ENCODE results near the gene LAMC1.

Gene LAMC1

DNA sequence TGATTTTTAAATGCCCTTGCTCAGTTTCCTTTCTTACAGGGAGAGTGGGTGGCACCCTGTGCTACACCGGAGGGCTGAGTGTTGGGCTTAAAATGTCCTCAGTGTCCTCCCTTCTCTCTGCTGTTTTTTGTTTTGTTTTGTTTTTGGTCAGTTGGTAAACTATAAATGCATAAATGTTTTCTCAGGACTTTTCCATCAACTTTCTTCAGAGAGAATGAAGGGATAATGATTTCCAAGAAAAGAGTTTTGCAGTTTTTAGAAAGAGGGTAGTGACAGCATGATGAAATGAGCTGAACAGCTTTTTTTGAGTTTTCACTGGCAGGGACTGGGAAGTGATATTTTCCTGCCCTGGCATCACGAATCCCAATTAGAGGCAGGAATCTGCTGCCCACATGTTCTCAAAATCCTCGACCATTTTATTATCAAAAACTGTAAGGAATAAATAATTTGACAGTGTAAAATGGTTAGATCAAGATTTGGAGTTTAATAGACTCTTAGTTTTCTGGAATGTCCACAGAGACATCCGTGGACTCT, 15.2 kb downstream of the LAMC1 start:
- TF ChIP-seq, protein P1, sequence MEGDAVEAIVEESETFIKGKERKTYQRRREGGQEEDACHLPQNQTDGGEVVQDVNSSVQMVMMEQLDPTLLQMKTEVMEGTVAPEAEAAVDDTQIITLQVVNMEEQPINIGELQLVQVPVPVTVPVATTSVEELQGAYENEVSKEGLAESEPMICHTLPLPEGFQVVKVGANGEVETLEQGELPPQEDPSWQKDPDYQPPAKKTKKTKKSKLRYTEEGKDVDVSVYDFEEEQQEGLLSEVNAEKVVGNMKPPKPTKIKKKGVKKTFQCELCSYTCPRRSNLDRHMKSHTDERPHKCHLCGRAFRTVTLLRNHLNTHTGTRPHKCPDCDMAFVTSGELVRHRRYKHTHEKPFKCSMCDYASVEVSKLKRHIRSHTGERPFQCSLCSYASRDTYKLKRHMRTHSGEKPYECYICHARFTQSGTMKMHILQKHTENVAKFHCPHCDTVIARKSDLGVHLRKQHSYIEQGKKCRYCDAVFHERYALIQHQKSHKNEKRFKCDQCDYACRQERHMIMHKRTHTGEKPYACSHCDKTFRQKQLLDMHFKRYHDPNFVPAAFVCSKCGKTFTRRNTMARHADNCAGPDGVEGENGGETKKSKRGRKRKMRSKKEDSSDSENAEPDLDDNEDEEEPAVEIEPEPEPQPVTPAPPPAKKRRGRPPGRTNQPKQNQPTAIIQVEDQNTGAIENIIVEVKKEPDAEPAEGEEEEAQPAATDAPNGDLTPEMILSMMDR (IDR thresholded peaks at IDR 0.05; ENCODE audit: low read depth, low read length) = no peak

DNA sequence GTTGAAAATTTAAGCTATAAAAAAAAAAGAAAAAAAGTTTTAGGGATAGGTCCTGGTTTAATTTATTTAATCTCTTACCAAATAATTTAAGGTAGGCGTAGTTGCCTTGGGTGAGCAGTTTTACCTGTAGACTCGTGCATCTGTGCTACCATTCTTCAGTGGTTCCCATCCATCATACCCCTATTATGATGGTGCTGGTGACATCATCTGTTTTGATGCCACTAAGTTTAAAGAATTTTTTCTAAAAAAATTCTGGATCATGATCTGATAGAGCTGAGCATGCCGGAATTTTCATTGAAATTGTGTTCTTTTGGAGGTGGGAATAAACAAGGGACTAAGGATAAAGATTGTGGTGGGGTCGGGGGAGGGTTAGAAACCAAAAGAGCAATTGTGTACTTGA, 15.7 kb downstream of the LAMC1 start:
- TF ChIP-seq, protein P1 (IDR thresholded peaks at IDR 0.05; ENCODE audit: low read depth, low read length) = no peak
- DNase-seq (ENCODE audit: extremely low read depth, low read depth) = no peak

More for the DNA sequence above, 15.2 kb downstream of the LAMC1 start:
- no peak for DNase-seq (ENCODE audit: extremely low read depth, low read depth)

DNA sequence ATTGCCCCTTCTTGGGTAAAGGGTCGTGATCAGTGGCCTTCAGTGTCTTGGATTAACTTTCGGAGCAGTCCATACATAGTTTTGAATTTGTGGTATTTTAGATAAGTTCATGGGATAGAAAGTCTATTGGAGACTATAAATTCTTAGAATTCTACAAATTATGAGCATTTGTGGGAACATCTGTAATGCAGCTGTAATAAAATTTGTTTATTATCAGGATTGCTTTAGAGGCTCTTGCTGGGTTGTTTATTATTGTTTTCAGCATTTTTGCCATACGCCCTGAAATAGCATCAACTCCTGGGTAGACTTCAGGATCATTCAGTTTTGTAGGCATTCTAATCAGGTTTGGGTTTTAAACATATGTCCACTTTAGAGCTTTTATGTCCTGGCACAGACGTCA, 16.1 kb downstream of the LAMC1 start:
- TF ChIP-seq, protein P1 (IDR thresholded peaks at IDR 0.05; ENCODE audit: low read depth, low read length) = no peak
- DNase-seq (ENCODE audit: extremely low read depth, low read depth) = no peak

DNA sequence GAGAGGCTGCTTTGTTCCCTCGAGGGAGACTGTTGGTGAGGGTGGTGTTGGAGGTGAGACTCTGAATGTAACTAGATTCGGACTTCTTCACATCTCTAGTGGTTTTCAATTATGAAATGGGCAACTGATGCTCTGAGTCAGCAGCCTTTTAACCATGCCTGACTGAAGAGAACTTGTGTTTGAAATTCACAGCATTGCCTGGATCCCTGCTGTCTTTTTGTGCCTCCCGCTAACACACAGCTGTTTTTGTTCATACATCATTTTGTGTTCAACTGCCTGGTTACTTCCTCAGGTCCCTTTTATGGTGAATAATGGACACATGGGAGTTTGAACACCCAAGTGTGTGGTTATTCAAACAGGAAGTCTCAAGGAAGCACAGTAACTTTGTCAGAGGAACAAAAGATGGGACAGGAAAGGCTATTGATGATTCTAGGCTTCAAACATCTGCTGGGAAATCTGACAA, 16.8 kb downstream of the LAMC1 start:
- TF ChIP-seq, protein P1 (IDR thresholded peaks at IDR 0.05; ENCODE audit: low read depth, low read length) = no peak

DNA sequence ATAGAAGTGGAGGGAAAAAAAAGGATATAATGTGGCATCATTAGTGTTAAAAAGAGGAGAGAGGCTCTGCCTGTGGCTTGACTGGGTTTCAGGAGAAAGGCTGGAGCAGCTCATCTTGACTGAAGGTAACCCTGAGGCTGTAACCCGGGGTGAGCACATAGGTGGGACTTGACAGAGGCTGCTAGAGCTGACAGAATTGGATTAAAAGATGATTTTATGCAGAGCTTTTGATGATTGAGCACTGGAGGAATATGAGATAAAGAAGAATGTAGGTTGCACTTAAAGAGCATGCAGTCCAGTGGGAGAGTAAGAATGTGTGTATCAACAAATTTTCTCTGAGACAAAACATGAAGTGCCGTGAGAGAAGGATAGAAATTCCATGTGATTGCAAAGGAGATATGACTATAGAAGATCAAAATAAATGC, 17.3 kb downstream of the LAMC1 start:
- TF ChIP-seq, protein P1 (IDR thresholded peaks at IDR 0.05; ENCODE audit: low read depth, low read length) = no peak
- DNase-seq (ENCODE audit: extremely low read depth, low read depth) = no peak

More for the DNA sequence above, 16.8 kb downstream of the LAMC1 start:
- DNase-seq (ENCODE audit: extremely low read depth, low read depth) = no peak

DNA sequence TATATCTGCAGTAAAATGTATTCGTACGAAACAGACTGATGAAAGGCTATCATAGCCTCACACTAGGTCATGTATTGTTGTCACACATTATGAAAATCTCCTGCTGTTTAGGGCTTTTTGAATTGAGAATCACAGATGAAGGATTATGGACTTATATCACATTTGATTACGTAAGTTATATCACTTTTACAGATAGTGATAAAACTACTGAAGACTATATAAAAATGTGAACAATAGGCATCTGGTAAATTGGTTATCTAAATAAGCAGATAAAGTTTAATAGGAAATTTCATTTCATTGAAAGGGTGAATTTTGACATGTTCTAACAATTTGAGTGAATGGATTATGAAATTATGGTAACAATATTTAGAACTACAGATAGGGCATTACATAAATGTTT, 20.0 kb downstream of the LAMC1 start:
- no peak for DNase-seq (ENCODE audit: extremely low read depth, low read depth)
- TF ChIP-seq, protein P1 (IDR thresholded peaks at IDR 0.05; ENCODE audit: low read depth, low read length) = no peak

DNA sequence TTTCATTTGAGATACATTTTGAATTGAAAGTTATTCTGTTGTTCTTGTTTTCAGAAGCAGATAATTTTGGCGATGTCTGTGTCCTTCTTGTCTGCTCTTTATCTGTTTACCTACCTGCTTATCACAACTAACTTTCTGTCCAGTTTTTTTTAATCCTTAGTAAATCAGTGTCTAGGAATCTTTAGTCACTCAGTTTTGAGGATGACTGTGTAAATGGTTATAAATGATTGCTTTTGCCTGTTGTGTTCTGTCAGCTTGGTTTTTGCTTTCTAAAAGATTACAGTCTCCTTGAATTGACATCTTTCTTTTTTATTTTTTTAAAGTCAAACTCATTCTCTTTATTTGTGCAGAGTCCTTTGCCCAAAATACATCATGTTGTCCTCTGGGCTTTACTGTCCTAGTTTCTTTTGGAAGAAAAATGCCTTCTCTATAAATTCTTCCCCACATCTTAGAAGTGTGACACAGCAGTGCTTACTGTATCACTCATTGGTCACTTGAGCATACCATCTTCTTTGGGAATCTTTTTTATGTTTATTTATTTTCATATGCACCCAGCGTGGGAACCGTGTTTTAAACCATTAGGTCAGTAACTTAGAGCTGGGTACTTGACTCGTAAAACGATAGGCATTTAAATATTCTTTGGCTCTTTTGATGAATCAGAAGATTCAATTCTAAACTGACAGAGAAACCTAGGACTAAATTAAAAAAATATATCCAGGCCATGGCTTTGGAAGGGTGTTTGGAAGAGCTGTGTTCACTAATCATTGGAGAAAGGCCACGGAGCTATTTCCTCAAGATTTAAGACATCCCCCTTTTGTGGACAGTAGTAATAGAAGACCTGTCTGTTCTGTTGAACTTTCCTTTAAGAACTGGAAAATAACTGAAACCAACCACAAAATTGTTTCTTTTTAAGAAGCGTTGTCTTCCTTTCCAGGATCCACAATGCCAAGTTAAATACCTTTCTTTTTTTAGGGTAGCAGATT, 20.9 kb downstream of the LAMC1 start:
- TF ChIP-seq, protein P1 (IDR thresholded peaks at IDR 0.05; ENCODE audit: low read depth, low read length) = no peak
- no peak for DNase-seq (ENCODE audit: extremely low read depth, low read depth)

Measured in AG09319 (cell line).